Cardiac fibroblast (primary cell): ENCODE data around the gene C5AR1.
A peak's percentile ranks its signal among the peaks of the same experiment; 100 is the strongest.
"Not testable (repeated sequence)": the region's sequence is repeated elsewhere in the genome, so short reads cannot be mapped to it uniquely, and the experiment has no call there.

Experiments used
- DNase-seq, 2 donors: peaks; one replicate each; pipeline versions ENCODE4 v3.0.0 to v3.0.0-alpha.2; 2010; ENCODE audit warnings: low read depth in 2 of 2
- H3K4me3 ChIP-seq, 2 donors: replicated peaks in 1 of 2; 1 replicate in 1 of 2; 2 replicates in 1 of 2; pipeline ENCODE4 v1.5.1; 2011; ENCODE audit warnings: low read depth in 2 of 2, low read length in 2 of 2, mild to moderate bottlenecking in 2 of 2, moderate library complexity in 1 of 2
- TF ChIP-seq, protein P1 (sequence below): IDR thresholded peaks from one replicate; pipeline ENCODE4 v1.5.1; 2011; ENCODE audit warnings: low read depth, mild to moderate bottlenecking, low read length, inconsistent platforms

C5AR1 gene

DNA sequence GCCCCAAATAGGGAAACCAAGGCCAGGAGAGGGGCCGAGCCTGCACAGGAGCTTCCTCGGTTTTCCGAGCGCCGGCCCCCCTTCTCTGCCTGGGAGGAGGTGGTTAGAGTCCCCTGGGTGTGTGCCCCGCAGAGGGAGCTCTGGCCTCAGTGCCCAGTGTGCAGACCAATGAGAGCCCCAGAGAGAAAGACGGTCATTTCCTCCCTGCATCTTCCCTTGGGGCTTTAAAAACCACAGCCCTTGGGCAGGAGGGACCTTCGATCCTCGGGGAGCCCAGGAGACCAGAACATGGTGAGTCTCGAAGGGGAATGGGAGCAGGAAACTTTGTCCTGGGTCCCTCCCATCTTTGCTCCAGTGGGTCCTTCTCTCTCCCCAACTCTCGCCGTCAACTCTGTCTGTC is at the start of gene C5AR1:
Gene C5AR1, plus strand, starts transcription at position 254 of the 400 bp plus-strand sequence. Its CDS starts 35 bp downstream, at position 289.
- no peak within 1 kb of the TSS for H3K4me3 ChIP-seq
- DNase-seq: peak in 1 of 2 donors; percentile 43
- TF ChIP-seq, protein P1, sequence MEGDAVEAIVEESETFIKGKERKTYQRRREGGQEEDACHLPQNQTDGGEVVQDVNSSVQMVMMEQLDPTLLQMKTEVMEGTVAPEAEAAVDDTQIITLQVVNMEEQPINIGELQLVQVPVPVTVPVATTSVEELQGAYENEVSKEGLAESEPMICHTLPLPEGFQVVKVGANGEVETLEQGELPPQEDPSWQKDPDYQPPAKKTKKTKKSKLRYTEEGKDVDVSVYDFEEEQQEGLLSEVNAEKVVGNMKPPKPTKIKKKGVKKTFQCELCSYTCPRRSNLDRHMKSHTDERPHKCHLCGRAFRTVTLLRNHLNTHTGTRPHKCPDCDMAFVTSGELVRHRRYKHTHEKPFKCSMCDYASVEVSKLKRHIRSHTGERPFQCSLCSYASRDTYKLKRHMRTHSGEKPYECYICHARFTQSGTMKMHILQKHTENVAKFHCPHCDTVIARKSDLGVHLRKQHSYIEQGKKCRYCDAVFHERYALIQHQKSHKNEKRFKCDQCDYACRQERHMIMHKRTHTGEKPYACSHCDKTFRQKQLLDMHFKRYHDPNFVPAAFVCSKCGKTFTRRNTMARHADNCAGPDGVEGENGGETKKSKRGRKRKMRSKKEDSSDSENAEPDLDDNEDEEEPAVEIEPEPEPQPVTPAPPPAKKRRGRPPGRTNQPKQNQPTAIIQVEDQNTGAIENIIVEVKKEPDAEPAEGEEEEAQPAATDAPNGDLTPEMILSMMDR: no peak

DNA sequence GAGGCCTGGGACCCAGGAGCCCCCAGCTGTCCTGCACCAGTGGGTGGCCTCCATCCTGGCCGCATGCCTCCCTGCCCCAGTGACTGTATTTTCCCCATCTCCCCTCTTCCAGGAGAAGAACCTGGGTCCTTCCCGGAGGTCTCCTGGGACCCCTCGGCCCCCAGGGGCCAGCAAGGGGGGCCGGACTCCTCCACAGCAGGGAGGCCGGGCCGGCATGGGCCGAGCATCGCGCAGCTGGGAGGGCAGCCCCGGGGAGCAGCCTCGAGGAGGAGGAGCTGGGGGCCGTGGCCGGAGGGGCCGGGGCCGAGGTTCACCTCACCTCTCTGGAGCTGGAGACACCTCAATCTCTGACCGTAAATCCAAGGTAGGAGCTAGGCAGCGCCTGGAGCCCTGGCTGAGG is 49.2 kb upstream of the C5AR1 start:
- no peak overlapping the region for H3K4me3 ChIP-seq
- TF ChIP-seq, protein P1: no peak
- no peak for DNase-seq

DNA sequence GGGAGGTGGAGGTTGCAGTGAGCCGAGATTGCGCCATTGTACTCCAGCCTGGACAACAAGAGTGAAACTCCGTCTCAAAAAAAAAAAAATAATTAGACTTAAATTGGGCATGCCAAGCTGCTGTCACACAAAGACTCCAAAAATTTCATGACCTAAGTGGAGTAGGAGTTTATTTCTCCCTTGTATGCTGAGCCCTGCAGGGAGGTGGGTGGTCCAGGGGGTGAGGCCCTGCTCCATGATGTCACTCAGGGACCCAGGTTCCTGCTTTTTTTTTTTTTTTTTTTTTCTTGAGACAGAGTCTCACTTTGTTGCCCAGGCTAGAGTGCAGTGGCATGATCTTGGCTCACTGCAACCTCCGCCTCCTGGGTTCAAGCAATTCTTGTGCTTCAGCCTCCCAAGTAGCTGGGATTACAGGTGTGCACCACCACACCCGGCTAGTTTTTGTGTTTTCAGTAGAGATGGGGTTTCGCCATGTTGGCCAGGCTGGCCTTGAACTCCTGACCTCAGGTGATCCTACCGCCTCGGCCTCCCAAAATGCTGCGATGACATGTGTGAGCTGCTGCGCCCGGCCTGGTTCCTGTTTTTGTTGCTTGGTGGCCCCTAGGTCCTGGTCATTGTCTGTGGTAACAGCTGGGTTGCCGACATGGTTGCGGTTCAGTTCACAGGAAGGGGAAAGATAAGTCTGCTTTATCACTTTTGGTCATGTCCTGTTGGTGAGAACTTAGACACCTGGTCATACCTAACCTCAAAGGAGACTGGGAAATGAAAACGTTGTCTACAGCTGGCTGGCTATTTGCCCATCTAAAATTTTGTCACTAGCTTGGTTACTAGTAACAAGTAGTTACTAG is 47.5 kb upstream of the C5AR1 start:
- not testable (repeated sequence) for H3K4me3 ChIP-seq, DNase-seq

DNA sequence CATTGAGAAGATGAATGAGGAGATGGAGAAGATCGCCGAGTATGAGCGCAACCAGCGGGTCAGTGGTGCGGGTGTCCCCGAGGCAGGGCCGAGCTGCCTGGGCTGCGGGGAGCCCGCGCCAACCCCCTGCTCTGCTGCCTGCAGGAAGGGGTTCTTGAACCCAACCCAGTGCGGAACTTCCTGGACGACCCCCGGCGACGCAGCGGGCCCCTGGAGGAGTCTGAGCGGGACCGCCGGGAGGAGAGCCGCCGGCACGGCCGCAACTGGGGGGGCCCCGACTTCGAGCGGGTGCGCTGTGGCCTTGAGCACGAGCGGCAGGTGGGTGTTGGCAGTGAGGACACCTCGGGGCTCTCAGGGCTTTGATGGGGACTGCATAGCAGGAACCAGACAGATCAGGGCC is 45.0 kb upstream of the C5AR1 start:
- TF ChIP-seq, protein P1: no peak

DNA sequence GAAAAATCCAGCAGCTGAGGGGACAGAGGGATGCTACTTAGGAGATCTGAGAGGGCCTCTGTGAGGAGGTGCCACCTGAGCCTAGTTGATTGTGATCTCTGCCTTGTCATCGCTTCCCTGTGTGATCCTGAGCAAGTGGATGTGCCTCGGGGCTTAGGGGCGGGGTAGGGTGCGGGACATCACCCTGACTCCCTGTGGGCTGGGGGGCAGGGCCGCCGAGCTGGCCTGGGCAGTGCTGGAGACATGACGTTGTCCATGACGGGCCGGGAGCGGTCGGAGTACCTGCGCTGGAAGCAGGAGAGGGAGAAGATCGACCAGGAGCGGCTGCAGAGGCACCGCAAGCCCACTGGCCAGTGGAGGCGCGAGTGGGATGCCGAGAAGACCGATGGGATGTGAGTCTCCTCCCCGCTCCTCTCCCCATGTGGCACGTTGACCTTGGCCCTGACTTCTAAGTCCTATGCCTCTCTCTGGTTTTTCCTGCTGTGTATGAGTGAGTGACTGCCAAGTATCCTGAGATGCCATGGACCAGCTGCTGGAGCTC is 43.2 kb upstream of the C5AR1 start:
- TF ChIP-seq, protein P1: no peak
- H3K4me3 ChIP-seq: no peak overlapping the region
- no peak for DNase-seq

More for the DNA sequence above, 45.0 kb upstream of the C5AR1 start:
- no peak overlapping the region for H3K4me3 ChIP-seq
- DNase-seq: no peak

DNA sequence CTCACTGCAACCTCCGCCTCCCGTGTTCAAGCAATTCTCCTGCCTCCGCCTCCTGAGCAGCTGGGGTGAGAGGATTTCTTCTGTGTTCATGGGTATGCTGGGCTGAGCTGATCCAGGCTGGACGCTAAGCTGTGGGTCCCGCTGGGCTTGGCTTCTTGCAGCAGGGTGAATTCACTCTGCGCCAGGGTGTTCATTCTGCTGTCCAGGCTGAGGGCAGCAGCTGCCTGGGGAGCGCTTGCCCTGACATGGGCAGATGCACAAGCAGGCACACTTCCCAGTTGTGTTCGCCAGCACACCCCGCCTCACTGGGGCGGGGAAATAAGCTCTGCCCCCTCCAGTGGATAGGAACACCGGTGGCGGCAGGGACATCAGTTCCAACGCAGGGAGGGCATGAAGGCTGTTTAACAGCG is 42.3 kb upstream of the C5AR1 start:
- TF ChIP-seq, protein P1: no peak
- H3K4me3 ChIP-seq: no peak overlapping the region
- no peak for DNase-seq

DNA sequence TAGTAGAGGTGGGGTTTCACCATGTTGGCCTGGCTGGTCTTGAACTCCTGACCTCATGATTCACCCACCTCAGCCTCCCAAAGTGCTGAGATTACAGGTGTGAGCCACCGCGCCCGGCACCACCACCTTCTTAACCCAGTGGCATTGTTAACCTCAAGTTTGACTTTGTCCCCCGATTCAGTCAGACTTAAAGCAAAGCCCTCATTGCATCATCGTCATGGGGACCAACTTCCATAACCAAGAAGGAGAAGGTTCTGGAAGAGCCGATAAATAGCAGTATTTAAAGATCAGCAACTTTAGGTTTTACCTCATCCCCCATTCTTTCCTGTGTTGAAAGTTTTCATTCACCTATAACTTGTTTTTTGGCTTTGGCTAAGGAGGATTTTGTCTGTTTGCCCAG is 41.6 kb upstream of the C5AR1 start:
- TF ChIP-seq, protein P1: no peak
- DNase-seq: no peak

More for the DNA sequence above, 41.6 kb upstream of the C5AR1 start:
- no peak overlapping the region for H3K4me3 ChIP-seq
